ENCODE results near the gene CARD6.
"Not testable (repeated sequence)": the region's sequence is repeated elsewhere in the genome, so short reads cannot be mapped to it uniquely, and the experiment has no call there.

CARD6 gene

GRCh38 chr5:40812125-40812524, 29.0 kb upstream of the CARD6 start:
- Histone ChIP-seq H2AFZ (ENCODE audit: low read length) (no peak overlapping the region), H3K27me3 (replicated peaks; ENCODE audit: insufficient read depth, low read length) (no peaks in the 10 kb centered on the region), H3F3A (ENCODE audit: insufficient read depth, low read length) (no peaks in the 10 kb centered on the region), H3K4me1 (ENCODE audit: low read length) (no peaks in the 10 kb centered on the region), H3K9ac (ENCODE audit: low read length) (no peak overlapping the region), H3K4me2 (ENCODE audit: low read depth, low read length) (no peak overlapping the region), H3K9me3 (replicated peaks; ENCODE audit: insufficient read depth, low read length) (no peaks in the 10 kb centered on the region), H3K9me2 (replicated peaks; ENCODE audit: insufficient read depth, low read length) (no peaks in the 10 kb centered on the region), H3K27ac (ENCODE audit: low read length) (no peak overlapping the region), H3K4me3 (ENCODE audit: low read length) (no peak overlapping the region), H3K79me2 (ENCODE audit: low read length) (no peaks in the 10 kb centered on the region), H4K20me1 (ENCODE audit: insufficient read depth, low read length) (no peaks in the 10 kb centered on the region), H3K36me3 (replicated peaks; ENCODE audit: insufficient read depth, low read length) (no peaks in the 10 kb centered on the region)
- TF ChIP-seq CTCF (IDR thresholded peaks at IDR 0.05; ENCODE audit: low read length) (no peak), EZH2 (optimal IDR thresholded peaks at IDR 0.05; ENCODE audit: low read depth, low read length) (no peak), EZH2phosphoT487 (IDR thresholded peaks at IDR 0.05; ENCODE audit: low read length) (no peak)
- DNase-seq = no peak

GRCh38 chr5:40813698-40814281, 27.4 kb upstream of the CARD6 start:
- no peak for TF ChIP-seq CTCF (IDR thresholded peaks at IDR 0.05; ENCODE audit: low read length)
- TF ChIP-seq EZH2 (optimal IDR thresholded peaks at IDR 0.05; ENCODE audit: low read depth, low read length) = no peak
- TF ChIP-seq EZH2phosphoT487 (IDR thresholded peaks at IDR 0.05; ENCODE audit: low read length) = no peak
- Histone ChIP-seq H3F3A (ENCODE audit: insufficient read depth, low read length) (no peaks in the 10 kb centered on the region), H3K9me2 (replicated peaks; ENCODE audit: insufficient read depth, low read length) (no peaks in the 10 kb centered on the region), H2AFZ (ENCODE audit: low read length) (no peak overlapping the region), H3K79me2 (ENCODE audit: low read length) (no peaks in the 10 kb centered on the region), H3K4me3 (ENCODE audit: low read length) (no peak overlapping the region), H3K36me3 (replicated peaks; ENCODE audit: insufficient read depth, low read length) (no peaks in the 10 kb centered on the region), H4K20me1 (ENCODE audit: insufficient read depth, low read length) (no peaks in the 10 kb centered on the region), H3K4me1 (ENCODE audit: low read length) (no peaks in the 10 kb centered on the region), H3K27me3 (replicated peaks; ENCODE audit: insufficient read depth, low read length) (no peaks in the 10 kb centered on the region), H3K9me3 (replicated peaks; ENCODE audit: insufficient read depth, low read length) (no peaks in the 10 kb centered on the region), H3K27ac (ENCODE audit: low read length) (no peak overlapping the region), H3K9ac (ENCODE audit: low read length) (no peak overlapping the region), H3K4me2 (ENCODE audit: low read depth, low read length) (no peak overlapping the region)
- no peak for DNase-seq

- Histone ChIP-seq H3K36me3 (replicated peaks; ENCODE audit: insufficient read depth, low read length) (peaks cover 4% of the 10 kb centered on the region), H3K9me2 (replicated peaks; ENCODE audit: insufficient read depth, low read length) (no peaks in the 10 kb centered on the region), H3K4me3 (ENCODE audit: low read length) (no peak overlapping the region), H3K79me2 (ENCODE audit: low read length) (no peaks in the 10 kb centered on the region), H3K9me3 (replicated peaks; ENCODE audit: insufficient read depth, low read length) (no peaks in the 10 kb centered on the region), H3K9ac (ENCODE audit: low read length) (no peak overlapping the region), H3F3A (ENCODE audit: insufficient read depth, low read length) (peaks cover 45% of the 10 kb centered on the region), H3K4me1 (ENCODE audit: low read length) (no peaks in the 10 kb centered on the region), H3K27me3 (replicated peaks; ENCODE audit: insufficient read depth, low read length) (no peaks in the 10 kb centered on the region), H3K4me2 (ENCODE audit: low read depth, low read length) (no peak overlapping the region), H3K27ac (ENCODE audit: low read length) (no peak overlapping the region), H4K20me1 (ENCODE audit: insufficient read depth, low read length) (peaks cover 10% of the 10 kb centered on the region; the same call in 1 of the 2 replicates), H2AFZ (ENCODE audit: low read length) (no peak overlapping the region)
- no peak for DNase-seq
- TF ChIP-seq EZH2 (optimal IDR thresholded peaks at IDR 0.05; ENCODE audit: low read depth, low read length) (no peak), EZH2phosphoT487 (IDR thresholded peaks at IDR 0.05; ENCODE audit: low read length) (no peak), CTCF (IDR thresholded peaks at IDR 0.05; ENCODE audit: low read length) (no peak)
These were observed 17.7 kb upstream of the CARD6 start for GRCh38 chr5:40823459-40823858.

GRCh38 chr5:40825461-40826043, 15.6 kb upstream of the CARD6 start:
- H3K27ac ChIP-seq (ENCODE audit: low read length); H3K4me1 ChIP-seq (ENCODE audit: low read length); H3K9me3 ChIP-seq (replicated peaks; ENCODE audit: insufficient read depth, low read length); H3K9me2 ChIP-seq (replicated peaks; ENCODE audit: insufficient read depth, low read length); H3K9ac ChIP-seq (ENCODE audit: low read length); H3K27me3 ChIP-seq (replicated peaks; ENCODE audit: insufficient read depth, low read length); H3K4me2 ChIP-seq (ENCODE audit: low read depth, low read length); DNase-seq; H3K4me3 ChIP-seq (ENCODE audit: low read length); H2AFZ ChIP-seq (ENCODE audit: low read length): not testable (repeated sequence)
- H3K36me3 ChIP-seq (replicated peaks; ENCODE audit: insufficient read depth, low read length) = peaks cover 10% of the 10 kb centered on the region
- H4K20me1 ChIP-seq (ENCODE audit: insufficient read depth, low read length) = peaks cover 15% of the 10 kb centered on the region; the same call in 1 of the 2 replicates
- H3F3A ChIP-seq (ENCODE audit: insufficient read depth, low read length) = peaks cover 54% of the 10 kb centered on the region
- peaks cover 16% of the 10 kb centered on the region for H3K79me2 ChIP-seq (ENCODE audit: low read length)
